ENCODE measurements around the gene ZNF582.
"Not testable (repeated sequence)": the region's sequence is repeated elsewhere in the genome, so short reads cannot be mapped to it uniquely, and the experiment has no call there.

ZNF582 gene

GRCh38 chr19:56372281-56372680, 21.1 kb downstream of the ZNF582 start:
- Mint-ChIP-seq H3K27ac (no peak overlapping the region), H3K9me3 (peaks cover 70% of the 10 kb centered on the region), H3K4me3 (no peak overlapping the region), H3K4me1 (ENCODE audit: low read depth) (peaks cover 7% of the 10 kb centered on the region), H3K27me3 (ENCODE audit: low read depth) (no peaks in the 10 kb centered on the region), H3K36me3 (ENCODE audit: low read depth) (peaks cover 53% of the 10 kb centered on the region)

- Mint-ChIP-seq H3K9me3 (peaks cover 68% of the 10 kb centered on the region), H3K4me3 (no peak overlapping the region), H3K36me3 (ENCODE audit: low read depth) (peaks cover 36% of the 10 kb centered on the region), H3K27ac (no peak overlapping the region), H3K27me3 (ENCODE audit: low read depth) (no peaks in the 10 kb centered on the region), H3K4me1 (ENCODE audit: low read depth) (peaks cover 7% of the 10 kb centered on the region)
Observed at GRCh38 chr19:56369886-56370676, 23.3 kb downstream of the ZNF582 start.

GRCh38 chr19:56367829-56368711, 25.3 kb downstream of the ZNF582 start:
- peaks cover 20% of the 10 kb centered on the region for H3K36me3 Mint-ChIP-seq (ENCODE audit: low read depth)
- no peaks in the 10 kb centered on the region for H3K27me3 Mint-ChIP-seq (ENCODE audit: low read depth)
- H3K4me3 Mint-ChIP-seq = peak overlapping the region; percentile 85
- peak overlapping the region; percentile 65 for H3K27ac Mint-ChIP-seq
- peaks cover 7% of the 10 kb centered on the region for H3K4me1 Mint-ChIP-seq (ENCODE audit: low read depth)
- peaks cover 66% of the 10 kb centered on the region for H3K9me3 Mint-ChIP-seq

- H3K27me3 Mint-ChIP-seq (ENCODE audit: low read depth) = no peaks in the 10 kb centered on the region
- no peak overlapping the region for H3K27ac Mint-ChIP-seq
- no peak overlapping the region for H3K4me3 Mint-ChIP-seq
- H3K9me3 Mint-ChIP-seq = peaks cover 75% of the 10 kb centered on the region
- H3K4me1 Mint-ChIP-seq (ENCODE audit: low read depth) = no peaks in the 10 kb centered on the region
- H3K36me3 Mint-ChIP-seq (ENCODE audit: low read depth) = peaks cover 5% of the 10 kb centered on the region
Observed at GRCh38 chr19:56360841-56361240, 32.5 kb downstream of the ZNF582 start.

GRCh38 chr19:56356944-56357343, 36.4 kb downstream of the ZNF582 start:
- Mint-ChIP-seq H3K4me3 (no peak overlapping the region), H3K27ac (no peak overlapping the region), H3K9me3 (peaks cover 56% of the 10 kb centered on the region), H3K4me1 (ENCODE audit: low read depth) (no peaks in the 10 kb centered on the region), H3K36me3 (ENCODE audit: low read depth) (peaks cover 4% of the 10 kb centered on the region), H3K27me3 (ENCODE audit: low read depth) (no peaks in the 10 kb centered on the region)

GRCh38 chr19:56355517-56355916, 37.8 kb downstream of the ZNF582 start:
- no peaks in the 10 kb centered on the region for H3K27me3 Mint-ChIP-seq (ENCODE audit: low read depth)
- peaks cover 45% of the 10 kb centered on the region for H3K9me3 Mint-ChIP-seq
- peaks cover 4% of the 10 kb centered on the region for H3K36me3 Mint-ChIP-seq (ENCODE audit: low read depth)
- H3K4me3 Mint-ChIP-seq = no peak overlapping the region
- no peak overlapping the region for H3K27ac Mint-ChIP-seq
- no peaks in the 10 kb centered on the region for H3K4me1 Mint-ChIP-seq (ENCODE audit: low read depth)

- Mint-ChIP-seq H3K4me3 (no peak overlapping the region), H3K27me3 (ENCODE audit: low read depth) (no peaks in the 10 kb centered on the region), H3K9me3 (peaks cover 11% of the 10 kb centered on the region), H3K27ac (no peak overlapping the region), H3K36me3 (ENCODE audit: low read depth) (no peaks in the 10 kb centered on the region), H3K4me1 (ENCODE audit: low read depth) (no peaks in the 10 kb centered on the region)
Observed at GRCh38 chr19:56351208-56351607, 42.1 kb downstream of the ZNF582 start.

- no peak overlapping the region for H3K27ac Mint-ChIP-seq
Observed at GRCh38 chr19:56350416-56351045, 42.8 kb downstream of the ZNF582 start.

GRCh38 chr19:56348289-56348877, 45.0 kb downstream of the ZNF582 start:
- H3K27me3 Mint-ChIP-seq (ENCODE audit: low read depth) = no peaks in the 10 kb centered on the region
- H3K27ac Mint-ChIP-seq = no peak overlapping the region
- H3K9me3 Mint-ChIP-seq = no peaks in the 10 kb centered on the region
- H3K4me1 Mint-ChIP-seq (ENCODE audit: low read depth) = no peaks in the 10 kb centered on the region
- no peaks in the 10 kb centered on the region for H3K36me3 Mint-ChIP-seq (ENCODE audit: low read depth)
- no peak overlapping the region for H3K4me3 Mint-ChIP-seq

More at GRCh38 chr19:56350416-56351045, 42.8 kb downstream of the ZNF582 start:
- Mint-ChIP-seq H3K36me3 (ENCODE audit: low read depth) (no peaks in the 10 kb centered on the region), H3K4me1 (ENCODE audit: low read depth) (no peaks in the 10 kb centered on the region), H3K4me3 (no peak overlapping the region), H3K9me3 (peaks cover 5% of the 10 kb centered on the region), H3K27me3 (ENCODE audit: low read depth) (no peaks in the 10 kb centered on the region)

- H3K27ac Mint-ChIP-seq = no peak overlapping the region
- no peak overlapping the region for H3K4me3 Mint-ChIP-seq
- H3K4me1 Mint-ChIP-seq (ENCODE audit: low read depth) = no peaks in the 10 kb centered on the region
- H3K36me3 Mint-ChIP-seq (ENCODE audit: low read depth) = no peaks in the 10 kb centered on the region
- no peaks in the 10 kb centered on the region for H3K27me3 Mint-ChIP-seq (ENCODE audit: low read depth)
- H3K9me3 Mint-ChIP-seq = peaks cover 8% of the 10 kb centered on the region
Observed at GRCh38 chr19:56347163-56347778, 46.1 kb downstream of the ZNF582 start.

GRCh38 chr19:56341948-56342347, 51.4 kb downstream of the ZNF582 start:
- Mint-ChIP-seq H3K4me1 (ENCODE audit: low read depth) (no peaks in the 10 kb centered on the region), H3K27ac (no peak overlapping the region), H3K4me3 (no peak overlapping the region), H3K27me3 (ENCODE audit: low read depth) (no peaks in the 10 kb centered on the region), H3K9me3 (peaks cover 30% of the 10 kb centered on the region), H3K36me3 (ENCODE audit: low read depth) (no peaks in the 10 kb centered on the region)

GRCh38 chr19:56339031-56339430, 54.3 kb downstream of the ZNF582 start:
- H3K36me3 Mint-ChIP-seq (ENCODE audit: low read depth); H3K27me3 Mint-ChIP-seq (ENCODE audit: low read depth); H3K4me1 Mint-ChIP-seq (ENCODE audit: low read depth); H3K27ac Mint-ChIP-seq; H3K4me3 Mint-ChIP-seq: not testable (repeated sequence)
- H3K9me3 Mint-ChIP-seq = peaks cover 30% of the 10 kb centered on the region

- H3K4me1 Mint-ChIP-seq (ENCODE audit: low read depth); H3K27ac Mint-ChIP-seq; H3K27me3 Mint-ChIP-seq (ENCODE audit: low read depth); H3K4me3 Mint-ChIP-seq; H3K36me3 Mint-ChIP-seq (ENCODE audit: low read depth): not testable (repeated sequence)
- peaks cover 26% of the 10 kb centered on the region for H3K9me3 Mint-ChIP-seq
Observed at GRCh38 chr19:56337077-56337476, 56.3 kb downstream of the ZNF582 start.

GRCh38 chr19:56335371-56335770, 58.0 kb downstream of the ZNF582 start:
- H3K27me3 Mint-ChIP-seq (ENCODE audit: low read depth); H3K27ac Mint-ChIP-seq; H3K36me3 Mint-ChIP-seq (ENCODE audit: low read depth); H3K4me3 Mint-ChIP-seq; H3K4me1 Mint-ChIP-seq (ENCODE audit: low read depth): not testable (repeated sequence)
- H3K9me3 Mint-ChIP-seq = peaks cover 14% of the 10 kb centered on the region
